Endodermal cell (in vitro differentiated cells): ENCODE measurements around the gene RNF125. TPM values are rescaled to one million over a fixed set of nuclear protein-coding genes. Genes with fewer than 3 reads are reported as not detected.

Experiments used
- DNase-seq: peaks from one replicate; pipeline ENCODE4 v3.0.0-alpha.2; 2017
- H3K27ac ChIP-seq: 2 replicates; pipeline ENCODE4 v1.5.1; 2013; ENCODE audit warnings: mild to moderate bottlenecking, low read depth, low read length, moderate library complexity
- H3K27me3 ChIP-seq: 2 replicates; pipeline ENCODE4 v1.6.1; 2013; ENCODE audit warnings: mild to moderate bottlenecking, low read length, moderate library complexity; ENCODE audit not compliant: insufficient read depth, control insufficient read depth, poor library complexity, severe bottlenecking
- H3K36me3 ChIP-seq: 2 replicates; pipeline ENCODE4 v1.7.0; 2013; ENCODE audit warnings: mild to moderate bottlenecking, low read length, moderate library complexity; ENCODE audit not compliant: control insufficient read depth, insufficient read depth
- H3K4me1 ChIP-seq: one replicate; pipeline ENCODE4 v1.7.0; 2013; ENCODE audit warnings: low read length; ENCODE audit not compliant: control insufficient read depth, insufficient read depth
- H3K4me3 ChIP-seq: 2 replicates; pipeline ENCODE4 v1.5.1; 2013; ENCODE audit warnings: mild to moderate bottlenecking, low read length, moderate library complexity
- H3K9ac ChIP-seq: 2 replicates; pipeline ENCODE4 v1.6.1; 2013; ENCODE audit warnings: mild to moderate bottlenecking, low read length, moderate library complexity; ENCODE audit not compliant: poor library complexity, severe bottlenecking; ENCODE audit errors: extremely low read depth
- H3K9me3 ChIP-seq: 2 replicates; pipeline ENCODE4 v1.6.1; 2013; ENCODE audit warnings: mild to moderate bottlenecking, low read length, moderate library complexity; ENCODE audit not compliant: control insufficient read depth
- H3K27ac Mint-ChIP-seq: 2 replicates; pipeline ENCODE4 v1.8.0; 2020; ENCODE audit warnings: mixed read lengths
- H3K27me3 Mint-ChIP-seq: 2 replicates; pipeline ENCODE4 v1.8.0; 2021; ENCODE audit warnings: mild to moderate bottlenecking, mixed read lengths; ENCODE audit not compliant: insufficient read depth
- H3K36me3 Mint-ChIP-seq: 2 replicates; pipeline ENCODE4 v1.8.0; 2020; ENCODE audit warnings: low read depth, mixed read lengths
- H3K4me1 Mint-ChIP-seq: 2 replicates; pipeline ENCODE4 v1.8.0; 2020; ENCODE audit warnings: mixed read lengths
- H3K4me3 Mint-ChIP-seq: 2 replicates; pipeline ENCODE4 v1.8.0; 2020; ENCODE audit warnings: mild to moderate bottlenecking, moderate library complexity, mixed read lengths
- H3K9me3 Mint-ChIP-seq: 2 replicates; pipeline ENCODE4 v1.8.0; 2020; ENCODE audit warnings: mild to moderate bottlenecking, mixed read lengths
- CTCF ChIP-seq: fragments of 200-600 bp; sonication (generic); conservative IDR thresholded peaks from 2 replicates; pipeline ENCODE4 v1.5.0; 2021; ENCODE audit warnings: antibody characterized with exemption, mild to moderate bottlenecking
- WGBS, 2 experiments: methylation state at CpG; one replicate each; pipeline versions ENCODE4 v1.1.5 to v1.1.7; 2013; ENCODE audit warnings: missing lambda C conversion rate in 2 of 2, mixed read lengths in 1 of 2; ENCODE audit not compliant: insufficient coverage in 1 of 2, insufficient read length in 1 of 2; 5-methylcytosine and 5-hydroxymethylcytosine counted together
- total RNA-seq, 2 donors: library from RNA; stranded (reverse); fragmentation: NEBNext Ultra II Directional in 1 of 2; extraction: Animal tissue kit (Norgen Biotek cat#: 25700) in 1 of 2; gene quantifications; 2 replicates in 1 of 2; 3 replicates in 1 of 2; pipeline ENCODE4 v1.2.1, GENCODE V29; 2021

RNF125 gene
- total RNA-seq, 2 donors from 2014 or later, result 19.3 to 29.3 TPM

- Histone ChIP-seq H3K9ac (peak overlapping the region; percentile 84), H3K36me3 (peaks cover 30% of the 10 kb centered on the region), H3K27ac (peak overlapping the region; percentile 78), H3K4me3 (peak overlapping the region; percentile 94), H3K27me3 (no peaks in the 10 kb centered on the region), H3K9me3 (peaks cover 15% of the 10 kb centered on the region), H3K4me1 (no peaks in the 10 kb centered on the region)
- no peaks in the 10 kb centered on the region for H3K9me3 Mint-ChIP-seq
- H3K4me1 Mint-ChIP-seq, result peaks cover 20% of the 10 kb centered on the region
- peak overlapping the region; percentile 97 for H3K27ac Mint-ChIP-seq
- peaks cover 5% of the 10 kb centered on the region for H3K27me3 Mint-ChIP-seq
- peaks cover 19% of the 10 kb centered on the region for H3K36me3 Mint-ChIP-seq
- 80% methylated on average over 1 of the region's 2 CpGs; no CpG with 5 or more reads in 1 of the 2 experiments for whole genome bisulfite sequencing, 2 experiments
- no peak for TF ChIP-seq CTCF
- no peak for DNase-seq
- peak overlapping the region; percentile 97 for H3K4me3 Mint-ChIP-seq
Observed at GRCh38 chr18:32021756-32022564, 3.3 kb downstream of the RNF125 start.

- 89% methylated on average over 2 of the region's 2 CpGs; no CpG with 5 or more reads in 1 of the 2 experiments for WGBS, 2 experiments
- no peaks in the 10 kb centered on the region for H3K4me1 ChIP-seq
- no peak overlapping the region for H3K27ac ChIP-seq
- peaks cover 56% of the 10 kb centered on the region for H3K36me3 ChIP-seq
- no peaks in the 10 kb centered on the region for H3K27me3 ChIP-seq
- H3K27ac Mint-ChIP-seq, result peak overlapping the region; percentile 45
- H3K9me3 ChIP-seq, result peaks cover 15% of the 10 kb centered on the region
- H3K9ac ChIP-seq, result no peak overlapping the region
- no peak for DNase-seq
- H3K4me1 Mint-ChIP-seq, result peaks cover 20% of the 10 kb centered on the region
- no peak overlapping the region for H3K4me3 ChIP-seq
- H3K9me3 Mint-ChIP-seq, result no peaks in the 10 kb centered on the region
- no peak for TF ChIP-seq CTCF
- peaks cover 32% of the 10 kb centered on the region for H3K36me3 Mint-ChIP-seq
- H3K4me3 Mint-ChIP-seq, result no peak overlapping the region
- H3K27me3 Mint-ChIP-seq, result no peaks in the 10 kb centered on the region
Observed at GRCh38 chr18:32025744-32026143, 7.1 kb downstream of the RNF125 start.

GRCh38 chr18:32026491-32027086 lies 8.0 kb downstream of the RNF125 start:
- WGBS, 2 experiments, result 92 to 100% methylated on average over 1 to 4 of the region's 4 CpGs

More at GRCh38 chr18:32026491-32027086, 8.0 kb downstream of the RNF125 start:
- Histone ChIP-seq H3K27ac (no peak overlapping the region), H3K9ac (no peak overlapping the region), H3K4me3 (no peak overlapping the region), H3K4me1 (no peaks in the 10 kb centered on the region), H3K36me3 (peaks cover 64% of the 10 kb centered on the region), H3K27me3 (no peaks in the 10 kb centered on the region), H3K9me3 (peaks cover 15% of the 10 kb centered on the region)
- H3K27ac Mint-ChIP-seq, result no peak overlapping the region
- no peaks in the 10 kb centered on the region for H3K9me3 Mint-ChIP-seq
- H3K4me3 Mint-ChIP-seq, result no peak overlapping the region
- H3K36me3 Mint-ChIP-seq, result peaks cover 37% of the 10 kb centered on the region
- no peak for TF ChIP-seq CTCF
- peaks cover 20% of the 10 kb centered on the region for H3K4me1 Mint-ChIP-seq
- no peak for DNase-seq
- no peaks in the 10 kb centered on the region for H3K27me3 Mint-ChIP-seq
